UCSD-AML1 (cell line): ENCODE data around the gene CFAP91.

ENCODE experiments used
- DNase-seq: peaks from one replicate; lab custom pipeline; 2025; ENCODE audit not compliant: unreplicated experiment; lab: John Stamatoyannopoulos, UW

CFAP91 gene

DNA sequence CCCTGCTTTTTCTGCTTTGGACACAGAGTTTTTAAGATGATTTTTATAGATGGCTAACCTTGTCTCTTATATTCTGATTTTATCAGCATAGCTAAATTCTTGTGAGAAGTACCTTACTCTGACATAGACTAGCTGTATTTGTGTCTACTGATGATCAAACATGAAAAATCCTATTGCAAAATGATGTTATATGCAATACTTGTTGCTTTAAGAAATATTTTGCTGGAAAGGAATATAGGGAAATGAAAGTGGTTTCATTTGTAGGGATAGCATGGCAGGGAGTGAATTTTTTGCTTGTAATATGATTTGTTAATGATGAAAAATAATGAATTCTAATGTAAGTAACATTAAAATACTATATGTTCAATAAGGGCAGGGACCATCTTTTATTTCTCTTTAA, 35.9 kb downstream of the CFAP91 start:
- no peak for DNase-seq

DNA sequence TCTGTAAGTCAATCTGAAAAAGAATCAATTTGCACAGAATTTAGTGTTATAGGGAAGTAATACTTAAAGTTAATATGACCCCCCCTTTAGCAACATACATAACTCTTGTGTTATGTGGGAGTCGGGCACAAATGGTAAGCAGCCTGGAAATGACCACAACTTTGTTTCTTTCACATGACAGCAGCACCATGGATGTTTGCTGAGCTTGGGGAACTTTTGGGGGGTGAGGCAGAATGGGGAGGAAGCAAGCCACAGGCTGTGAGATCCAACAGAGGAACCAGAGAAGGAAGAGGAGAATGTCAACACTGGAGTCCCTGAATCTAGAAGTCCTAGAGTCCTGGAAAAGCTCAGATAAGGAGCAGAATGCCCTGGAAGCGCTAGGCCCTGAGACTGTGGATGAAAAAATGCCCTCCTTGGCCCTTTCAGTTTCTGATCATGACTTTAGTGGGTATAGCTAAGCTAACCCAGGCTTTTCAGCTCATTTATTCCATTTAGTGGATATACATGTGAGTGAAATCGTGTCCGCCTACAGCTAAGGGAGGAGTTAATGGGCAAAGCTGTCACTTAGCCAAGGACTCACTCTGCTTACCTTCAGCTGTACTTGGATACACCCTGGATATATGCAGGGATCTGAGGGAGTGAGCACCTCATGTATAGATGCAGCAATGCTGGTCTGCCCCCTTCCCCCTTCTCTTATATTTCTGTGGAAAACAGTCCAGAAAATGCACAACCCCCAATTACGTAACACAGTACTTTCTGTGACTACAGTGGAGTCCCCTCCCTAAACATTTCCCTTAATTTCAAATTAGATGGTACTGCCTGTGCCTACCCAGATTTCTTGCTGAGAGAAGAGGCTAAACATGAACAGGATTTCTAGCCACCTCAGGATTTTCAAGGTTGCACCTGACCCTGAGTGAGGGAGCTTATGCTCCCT, 39.1 kb downstream of the CFAP91 start:
- no peak for DNase-seq

DNA sequence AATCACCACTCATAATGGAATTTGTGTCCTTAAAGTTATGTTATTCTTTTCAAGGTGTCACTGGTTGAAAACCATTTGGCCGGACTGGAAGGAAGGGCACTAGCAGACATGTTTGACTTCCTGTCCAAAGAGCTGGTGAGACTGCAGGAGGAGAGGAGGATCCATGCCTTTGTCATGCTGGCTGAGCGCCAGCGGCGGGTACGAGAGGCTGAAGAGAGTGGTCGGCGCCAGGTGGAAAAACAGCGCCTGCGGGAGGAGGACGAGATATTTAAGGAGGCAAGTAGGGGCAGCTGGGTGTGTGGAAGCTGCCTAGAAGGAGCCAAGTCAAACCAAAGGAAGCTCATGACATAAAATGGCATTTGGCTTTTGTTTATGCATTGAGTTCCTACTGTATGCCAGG, 41.1 kb downstream of the CFAP91 start:
- no peak for DNase-seq

DNA sequence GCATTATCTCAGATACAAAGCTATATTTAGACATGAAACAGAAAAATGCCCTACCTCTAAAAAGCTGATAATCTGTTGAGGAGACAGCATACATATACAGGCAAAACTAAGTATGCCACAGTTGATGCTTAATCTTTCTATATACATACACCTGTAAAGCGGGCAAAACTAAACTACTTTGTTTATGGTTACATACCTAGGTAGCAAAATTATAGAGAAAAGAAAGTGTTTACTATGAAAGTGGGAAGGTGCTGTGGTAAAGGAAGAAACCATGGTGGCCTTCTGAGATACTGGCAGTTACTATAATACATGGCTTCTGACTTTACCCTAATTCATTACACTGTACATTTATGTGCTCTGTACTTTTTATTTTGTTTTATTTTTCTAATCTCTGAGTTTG, 43.1 kb downstream of the CFAP91 start:
- no peak for DNase-seq

DNA sequence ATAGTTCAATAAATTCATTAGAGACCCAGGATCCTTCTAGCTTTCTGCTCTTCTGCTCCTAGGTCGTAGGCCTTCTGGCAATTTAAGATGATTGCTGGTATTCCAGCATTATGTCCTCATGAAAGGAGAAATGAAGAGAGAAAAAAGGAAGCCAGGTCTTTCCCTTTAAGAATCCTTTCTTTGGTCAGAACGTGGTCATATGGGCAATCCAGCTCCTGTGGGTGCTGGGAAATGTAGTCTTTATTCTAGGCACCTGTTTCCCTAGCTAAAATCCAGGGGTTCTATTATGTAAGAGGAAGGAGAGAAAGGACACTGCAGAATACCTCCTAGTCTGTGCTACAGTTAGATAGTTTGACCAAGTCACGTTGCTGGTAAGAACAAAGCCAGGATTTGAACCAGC, 43.6 kb downstream of the CFAP91 start:
- no peak for DNase-seq

DNA sequence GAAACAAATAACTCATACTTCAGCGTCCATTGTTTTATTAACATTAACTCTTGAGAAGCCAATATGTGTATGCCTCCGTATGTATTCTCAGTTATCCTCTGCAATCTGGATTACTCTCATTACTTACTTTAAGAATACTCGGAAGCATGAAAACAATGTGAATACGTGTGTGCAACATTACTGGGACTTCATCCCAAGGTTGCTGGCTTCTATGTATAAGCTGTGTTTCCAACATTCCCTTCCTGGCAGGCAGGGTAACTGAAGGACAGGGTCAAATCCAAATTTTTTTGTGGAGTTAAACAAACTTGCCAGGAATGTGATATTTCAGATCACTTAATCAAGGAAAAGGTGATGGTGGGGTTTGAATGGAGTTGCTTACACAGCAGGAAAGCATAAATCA, 44.5 kb downstream of the CFAP91 start:
- no peak for DNase-seq

DNA sequence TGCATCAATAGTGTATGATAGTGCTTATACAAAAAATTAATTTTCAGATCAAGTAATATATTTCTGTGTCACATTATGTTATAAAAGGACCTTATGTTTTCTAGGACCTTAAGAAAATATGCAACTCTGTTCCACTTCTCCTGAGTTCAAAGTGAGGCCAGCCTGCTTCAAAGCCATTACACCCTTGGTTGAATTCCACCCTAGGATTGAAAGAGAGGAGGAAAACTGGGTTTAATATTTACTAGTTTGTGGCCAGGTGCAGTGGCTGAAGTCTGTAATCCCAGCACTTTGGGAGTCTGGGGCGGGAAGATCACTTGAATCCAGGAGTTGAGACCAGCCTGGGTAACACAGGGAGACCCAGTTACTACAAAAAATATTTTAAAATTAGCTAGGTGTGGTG, 46.2 kb downstream of the CFAP91 start:
- no peak for DNase-seq

DNA sequence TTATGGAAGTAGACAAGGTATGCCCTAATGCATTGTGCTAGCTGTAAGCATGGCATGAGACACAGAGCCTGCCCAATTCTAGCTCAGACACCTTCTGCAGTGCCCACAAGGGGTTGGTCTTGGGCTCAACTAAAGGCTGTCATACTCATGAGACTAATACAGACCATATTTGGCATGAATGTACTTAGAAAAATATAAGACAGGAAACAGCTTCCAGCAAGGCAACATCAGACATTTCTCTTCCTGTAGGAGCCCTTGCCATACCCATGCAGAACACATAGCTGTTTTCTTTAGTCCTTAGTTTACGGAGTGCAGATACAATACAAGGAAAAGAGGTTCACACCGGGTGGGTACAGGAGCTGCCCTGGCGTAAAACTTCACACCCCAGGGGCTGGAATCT, 48.6 kb downstream of the CFAP91 start:
- no peak for DNase-seq
